OCI-LY1 (cell line): Measurements from ENCODE around the gene ITPKC.

ENCODE experiments used
- H2AFZ ChIP-seq: fragments of 200-600 bp; sonication (generic), shearing (Covaris generic); 2 replicates; pipeline ENCODE4 v1.6.0; 2014; ENCODE audit warnings: antibody characterized with exemption, mild to moderate bottlenecking, low read length
- H3F3A ChIP-seq: fragments of 200-600 bp; sonication (generic), shearing (Covaris generic); 2 replicates; pipeline ENCODE4 v1.6.0; 2014; ENCODE audit warnings: mild to moderate bottlenecking, antibody characterized with exemption, low read length, moderate library complexity; ENCODE audit not compliant: insufficient read depth
- H3K27ac ChIP-seq: fragments of 200-600 bp; sonication (generic); 2 replicates; pipeline ENCODE4 v1.5.1; 2014; ENCODE audit warnings: low read length, mixed run types, mild to moderate bottlenecking, low read depth; ENCODE audit not compliant: poor library complexity, severe bottlenecking
- H3K27me3 ChIP-seq: fragments of 200-600 bp; sonication (generic); 2 replicates; pipeline ENCODE4 v1.6.0; 2014; ENCODE audit warnings: antibody characterized with exemption, mild to moderate bottlenecking, low read length, moderate library complexity; ENCODE audit not compliant: insufficient read depth
- H3K36me3 ChIP-seq: fragments of 200-600 bp; sonication (generic); 2 replicates; pipeline ENCODE4 v1.6.1; 2014; ENCODE audit warnings: mild to moderate bottlenecking, antibody characterized with exemption, low read length, moderate library complexity, mixed read lengths; ENCODE audit not compliant: insufficient read depth
- H3K4me1 ChIP-seq: fragments of 200-600 bp; sonication (generic); 2 replicates; pipeline ENCODE4 v1.5.1; 2014; ENCODE audit warnings: mild to moderate bottlenecking, low read length, moderate library complexity; ENCODE audit not compliant: insufficient read depth, severe bottlenecking
- H3K4me2 ChIP-seq: fragments of 200-600 bp; sonication (generic), shearing (Covaris generic); 2 replicates; pipeline ENCODE4 v1.6.1; 2014; ENCODE audit warnings: low read length
- H3K4me3 ChIP-seq: fragments of 200-600 bp; sonication (generic); 2 replicates; pipeline ENCODE4 v1.5.1; 2014; ENCODE audit warnings: low read length, low read depth, mild to moderate bottlenecking, mixed read lengths; ENCODE audit not compliant: poor library complexity, severe bottlenecking
- H3K79me2 ChIP-seq: fragments of 200-600 bp; shearing (Covaris generic); 2 replicates; pipeline ENCODE4 v1.6.1; 2016; ENCODE audit warnings: mixed run types, low read length, mixed read lengths; ENCODE audit not compliant: insufficient read depth
- H3K9ac ChIP-seq: fragments of 200-600 bp; sonication (generic), shearing (Covaris generic); 2 replicates; pipeline ENCODE4 v1.6.1; 2014; ENCODE audit warnings: mild to moderate bottlenecking, low read length, mixed read lengths
- H3K9me2 ChIP-seq: fragments of 200-600 bp; sonication (generic), shearing (Covaris generic); 2 replicates; pipeline ENCODE4 v1.6.1; 2014; ENCODE audit warnings: low read depth, mild to moderate bottlenecking, low read length, mixed read lengths
- H3K9me3 ChIP-seq: fragments of 200-600 bp; shearing (Covaris generic); 2 replicates; pipeline ENCODE4 v1.6.1; 2014; ENCODE audit warnings: low read length, mixed read lengths
- H4K20me1 ChIP-seq: fragments of 200-600 bp; sonication (generic), shearing (Covaris generic); 2 replicates; pipeline ENCODE4 v1.6.0; 2016; ENCODE audit warnings: mild to moderate bottlenecking, low read length; ENCODE audit not compliant: insufficient read depth
- CTCF ChIP-seq: fragments of 200-600 bp; sonication (generic), shearing (Covaris generic); IDR thresholded peaks from 2 replicates; pipeline ENCODE4 v1.5.1; 2017; ENCODE audit warnings: mild to moderate bottlenecking, antibody characterized with exemption, low read length, moderate library complexity, mixed read lengths
- EZH2 ChIP-seq: fragments of 200-600 bp; sonication (generic), shearing (Covaris generic); IDR thresholded peaks from 2 replicates; pipeline ENCODE4 v1.8.0; 2017; ENCODE audit warnings: borderline replicate concordance, mixed run types, mild to moderate bottlenecking, antibody characterized with exemption, low read length, moderate library complexity, mixed read lengths

The ITPKC gene

GRCh38 chr19:40684280-40684679, 32.6 kb upstream of the ITPKC start:
- H3K27me3 ChIP-seq: no peaks in the 10 kb centered on the region
- no peak overlapping the region for H3K27ac ChIP-seq
- no peak overlapping the region for H2AFZ ChIP-seq
- H4K20me1 ChIP-seq: no peaks in the 10 kb centered on the region
- TF ChIP-seq EZH2: no peak
- TF ChIP-seq CTCF: no peak
- H3K9ac ChIP-seq: no peak overlapping the region
- H3K79me2 ChIP-seq: no peaks in the 10 kb centered on the region
- H3K9me2 ChIP-seq: no peaks in the 10 kb centered on the region
- H3K4me2 ChIP-seq: no peak overlapping the region
- no peak overlapping the region for H3K4me3 ChIP-seq
- peaks cover 21% of the 10 kb centered on the region for H3K4me1 ChIP-seq
- H3K36me3 ChIP-seq: peaks cover 22% of the 10 kb centered on the region
- no peaks in the 10 kb centered on the region for H3K9me3 ChIP-seq
- H3F3A ChIP-seq: 0 out of 2 replicates have a peak, but pooled peaks cover 7% of the 10 kb centered on the region

GRCh38 chr19:40685016-40685526, 31.8 kb upstream of the ITPKC start:
- Histone ChIP-seq H3K36me3 (peaks cover 19% of the 10 kb centered on the region), H4K20me1 (no peaks in the 10 kb centered on the region), H2AFZ (no peak overlapping the region), H3K9ac (no peak overlapping the region), H3K9me3 (no peaks in the 10 kb centered on the region), H3K27ac (no peak overlapping the region), H3K4me3 (no peak overlapping the region), H3K27me3 (no peaks in the 10 kb centered on the region), H3F3A (0 out of 2 replicates have a peak, but pooled peaks cover 7% of the 10 kb centered on the region), H3K4me1 (peaks cover 29% of the 10 kb centered on the region), H3K4me2 (no peak overlapping the region), H3K9me2 (no peaks in the 10 kb centered on the region), H3K79me2 (no peaks in the 10 kb centered on the region)
- TF ChIP-seq CTCF (no peak), EZH2 (no peak)

- Histone ChIP-seq H3K27ac (no peak overlapping the region), H3K9ac (no peak overlapping the region), H3K36me3 (peaks cover 17% of the 10 kb centered on the region), H3F3A (0 out of 2 replicates have a peak, but pooled peaks cover 7% of the 10 kb centered on the region), H3K4me2 (no peak overlapping the region), H3K4me3 (no peak overlapping the region), H3K9me2 (no peaks in the 10 kb centered on the region), H2AFZ (no peak overlapping the region), H3K9me3 (no peaks in the 10 kb centered on the region), H4K20me1 (no peaks in the 10 kb centered on the region), H3K79me2 (no peaks in the 10 kb centered on the region), H3K27me3 (no peaks in the 10 kb centered on the region), H3K4me1 (peaks cover 30% of the 10 kb centered on the region)
- TF ChIP-seq EZH2 (no peak), CTCF (no peak)
Observed at GRCh38 chr19:40685563-40685962, 31.3 kb upstream of the ITPKC start.
